ENCODE results near the gene RPL14.
"Not testable (repeated sequence)": the region's sequence is repeated elsewhere in the genome, so short reads cannot be mapped to it uniquely, and the experiment has no call there.

The RPL14 gene

GRCh38 chr3:40452876-40453730 is 4.0 kb upstream of the RPL14 start:
- Mint-ChIP-seq H3K36me3 (peaks cover 5% of the 10 kb centered on the region), H3K27me3 (no peaks in the 10 kb centered on the region), H3K27ac (peak overlapping the region; percentile 97), H3K9me3 (no peaks in the 10 kb centered on the region), H3K4me3 (peak overlapping the region; percentile 87), H3K4me1 (peaks cover 15% of the 10 kb centered on the region)
- DNase-seq (ENCODE audit: low spot score in 2 of 2) (peak; percentile 79 to 90), ATAC-seq (ENCODE audit: low read depth) (peak; percentile 86)

GRCh38 chr3:40453933-40454332 is 3.2 kb upstream of the RPL14 start:
- Mint-ChIP-seq H3K4me1 (peaks cover 16% of the 10 kb centered on the region), H3K9me3 (no peaks in the 10 kb centered on the region), H3K36me3 (peaks cover 5% of the 10 kb centered on the region), H3K4me3 (no peak overlapping the region), H3K27ac (peak overlapping the region; percentile 38), H3K27me3 (no peaks in the 10 kb centered on the region)
- DNase-seq (ENCODE audit: low spot score in 2 of 2) (no peak), ATAC-seq (ENCODE audit: low read depth) (no peak)

- no peak overlapping the region for H3K27ac Mint-ChIP-seq
- ATAC-seq (ENCODE audit: low read depth) (no peak), DNase-seq (ENCODE audit: low spot score in 2 of 2) (no peak)
- H3K4me3 Mint-ChIP-seq, result peak overlapping the region; percentile 94
- no peaks in the 10 kb centered on the region for H3K9me3 Mint-ChIP-seq
- peaks cover 15% of the 10 kb centered on the region for H3K4me1 Mint-ChIP-seq
- no peaks in the 10 kb centered on the region for H3K27me3 Mint-ChIP-seq
- H3K36me3 Mint-ChIP-seq, result peaks cover under 1% of the 10 kb centered on the region
Measured at GRCh38 chr3:40455328-40455727, 1.8 kb upstream of the RPL14 start.

DNA sequence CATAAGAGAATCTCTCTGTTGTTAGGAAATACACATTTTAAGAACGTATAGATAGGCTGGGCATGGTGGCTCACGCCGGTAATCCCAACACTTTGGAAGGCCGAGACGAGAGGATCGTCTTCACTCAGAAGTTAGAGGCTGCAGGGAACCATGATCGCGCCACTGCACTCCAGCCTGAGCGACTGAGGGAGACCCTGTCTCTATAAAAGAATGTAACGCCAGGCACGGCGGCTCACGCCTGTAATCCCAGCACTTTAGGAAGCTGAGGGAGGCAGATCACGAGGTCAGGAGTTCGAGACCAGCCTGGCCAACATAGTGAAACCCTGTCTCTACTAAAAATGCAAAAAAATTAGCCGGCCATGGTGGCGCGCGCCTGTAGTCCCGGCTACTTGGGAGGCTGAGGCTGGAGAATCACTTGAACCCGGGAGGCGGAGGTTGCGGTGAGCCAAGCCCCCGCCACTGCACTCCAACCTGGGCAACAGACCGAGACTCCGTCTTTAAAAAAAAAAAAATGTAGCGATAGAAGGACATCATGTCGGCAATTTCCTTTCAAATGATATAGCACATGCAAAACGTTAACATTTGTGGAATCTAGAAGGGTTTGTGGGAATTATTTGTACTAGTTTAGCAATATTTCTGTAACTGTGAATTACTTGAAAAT is 730 bp upstream of the RPL14 start:
- Mint-ChIP-seq H3K36me3 (peaks cover 3% of the 10 kb centered on the region), H3K27ac (peak overlapping the region; percentile 96), H3K4me1 (peaks cover 15% of the 10 kb centered on the region), H3K4me3 (peak overlapping the region; percentile 94), H3K27me3 (no peaks in the 10 kb centered on the region), H3K9me3 (no peaks in the 10 kb centered on the region)
- no peak for DNase-seq (ENCODE audit: low spot score in 2 of 2)
- ATAC-seq (ENCODE audit: low read depth), result no peak

GRCh38 chr3:40458473-40458872 is 1.3 kb downstream of the RPL14 start:
- ATAC-seq (ENCODE audit: low read depth), result no peak
- Mint-ChIP-seq H3K36me3 (peaks cover 10% of the 10 kb centered on the region), H3K27me3 (no peaks in the 10 kb centered on the region), H3K9me3 (no peaks in the 10 kb centered on the region), H3K4me3 (peak overlapping the region; percentile 94), H3K4me1 (peaks cover 9% of the 10 kb centered on the region), H3K27ac (peak overlapping the region; percentile 96)
- DNase-seq (ENCODE audit: low spot score in 2 of 2), result no peak

- Mint-ChIP-seq H3K36me3 (peaks cover 21% of the 10 kb centered on the region), H3K4me1 (peaks cover 14% of the 10 kb centered on the region)
- not testable (repeated sequence) for H3K4me3 Mint-ChIP-seq; DNase-seq (ENCODE audit: low spot score in 2 of 2); ATAC-seq (ENCODE audit: low read depth); H3K27me3 Mint-ChIP-seq; H3K9me3 Mint-ChIP-seq; H3K27ac Mint-ChIP-seq
Measured at GRCh38 chr3:40460481-40460880, 3.3 kb downstream of the RPL14 start.

GRCh38 chr3:40461161-40461560 is 4.0 kb downstream of the RPL14 start:
- peaks cover 21% of the 10 kb centered on the region for H3K36me3 Mint-ChIP-seq
- no peaks in the 10 kb centered on the region for H3K27me3 Mint-ChIP-seq
- ATAC-seq (ENCODE audit: low read depth) (no peak), DNase-seq (ENCODE audit: low spot score in 2 of 2) (no peak)
- H3K27ac Mint-ChIP-seq, result no peak overlapping the region
- H3K4me1 Mint-ChIP-seq, result peaks cover 14% of the 10 kb centered on the region
- no peak overlapping the region for H3K4me3 Mint-ChIP-seq
- no peaks in the 10 kb centered on the region for H3K9me3 Mint-ChIP-seq

- not testable (repeated sequence) for ATAC-seq (ENCODE audit: low read depth); H3K27me3 Mint-ChIP-seq; H3K9me3 Mint-ChIP-seq; DNase-seq (ENCODE audit: low spot score in 2 of 2); H3K27ac Mint-ChIP-seq; H3K4me3 Mint-ChIP-seq
- peaks cover 10% of the 10 kb centered on the region for H3K4me1 Mint-ChIP-seq
- peaks cover 25% of the 10 kb centered on the region for H3K36me3 Mint-ChIP-seq
Measured at GRCh38 chr3:40462838-40463237, 5.7 kb downstream of the RPL14 start.

- Mint-ChIP-seq H3K9me3 (no peaks in the 10 kb centered on the region), H3K4me1 (peaks cover 8% of the 10 kb centered on the region), H3K36me3 (peaks cover 25% of the 10 kb centered on the region), H3K27me3 (no peaks in the 10 kb centered on the region), H3K4me3 (no peak overlapping the region), H3K27ac (no peak overlapping the region)
- ATAC-seq (ENCODE audit: low read depth) (no peak), DNase-seq (ENCODE audit: low spot score in 2 of 2) (no peak)
Measured at GRCh38 chr3:40463579-40463978, 6.4 kb downstream of the RPL14 start.

GRCh38 chr3:40464339-40465110 is 7.4 kb downstream of the RPL14 start:
- peak overlapping the region; percentile 69 for H3K27ac Mint-ChIP-seq
- no peaks in the 10 kb centered on the region for H3K27me3 Mint-ChIP-seq
- H3K4me1 Mint-ChIP-seq, result peaks cover 8% of the 10 kb centered on the region
- H3K9me3 Mint-ChIP-seq, result no peaks in the 10 kb centered on the region
- H3K4me3 Mint-ChIP-seq, result no peak overlapping the region
- H3K36me3 Mint-ChIP-seq, result peaks cover 25% of the 10 kb centered on the region
- no peak for ATAC-seq (ENCODE audit: low read depth)
- no peak for DNase-seq (ENCODE audit: low spot score in 2 of 2)

- H3K9me3 Mint-ChIP-seq, result no peaks in the 10 kb centered on the region
- peaks cover 25% of the 10 kb centered on the region for H3K36me3 Mint-ChIP-seq
- no peak for DNase-seq (ENCODE audit: low spot score in 2 of 2)
- peak overlapping the region; percentile 35 for H3K27ac Mint-ChIP-seq
- no peak overlapping the region for H3K4me3 Mint-ChIP-seq
- no peaks in the 10 kb centered on the region for H3K27me3 Mint-ChIP-seq
- no peak for ATAC-seq (ENCODE audit: low read depth)
- H3K4me1 Mint-ChIP-seq, result peaks cover 8% of the 10 kb centered on the region
Measured at GRCh38 chr3:40465111-40465407, 7.9 kb downstream of the RPL14 start.

DNA sequence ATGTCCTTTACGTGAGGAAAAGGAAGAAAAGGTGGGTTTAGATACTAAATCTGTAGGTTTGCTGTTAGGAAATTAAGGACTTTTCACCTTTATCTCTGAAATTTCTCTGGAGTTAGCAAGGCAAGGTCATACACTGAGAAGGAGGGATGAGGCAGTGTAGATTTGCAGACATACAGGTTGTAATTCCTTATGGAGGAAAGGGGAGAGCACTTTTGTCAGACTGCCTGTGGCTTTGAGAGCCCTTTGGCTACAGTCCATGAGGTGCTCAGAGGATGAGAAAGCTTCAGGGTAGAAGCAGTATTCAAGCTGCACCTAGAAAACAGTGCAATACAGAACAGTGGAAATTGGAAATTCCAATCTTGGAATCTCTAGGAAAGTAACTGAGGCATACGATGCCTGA is 8.3 kb downstream of the RPL14 start:
- ATAC-seq (ENCODE audit: low read depth), result no peak
- peak overlapping the region; percentile 35 for H3K27ac Mint-ChIP-seq
- H3K4me1 Mint-ChIP-seq, result peaks cover 8% of the 10 kb centered on the region
- H3K9me3 Mint-ChIP-seq, result no peaks in the 10 kb centered on the region
- H3K36me3 Mint-ChIP-seq, result peaks cover 25% of the 10 kb centered on the region
- H3K4me3 Mint-ChIP-seq, result no peak overlapping the region
- no peak for DNase-seq (ENCODE audit: low spot score in 2 of 2)
- no peaks in the 10 kb centered on the region for H3K27me3 Mint-ChIP-seq

DNA sequence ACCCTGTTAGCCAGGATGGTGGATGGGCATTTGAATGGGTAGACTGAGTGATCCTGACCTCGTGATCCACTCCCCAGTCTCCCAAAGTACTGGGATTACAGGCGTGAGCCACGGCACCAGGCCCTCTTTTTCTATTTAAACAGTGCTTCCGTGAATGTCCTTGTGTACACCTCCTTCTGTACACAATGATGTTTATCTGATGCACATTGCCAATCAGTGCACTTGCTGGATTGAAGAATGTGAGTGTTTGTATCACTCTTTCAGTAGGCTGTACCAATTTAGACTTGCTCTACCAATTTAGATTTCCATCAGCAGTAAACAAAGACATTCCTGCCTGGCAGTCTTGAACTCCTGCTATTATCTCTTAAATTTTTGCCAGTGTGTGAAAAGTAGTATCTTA is 10.9 kb downstream of the RPL14 start:
- Mint-ChIP-seq H3K9me3 (no peaks in the 10 kb centered on the region), H3K4me1 (peaks cover 8% of the 10 kb centered on the region), H3K27ac (no peak overlapping the region), H3K36me3 (peaks cover 18% of the 10 kb centered on the region), H3K27me3 (no peaks in the 10 kb centered on the region), H3K4me3 (no peak overlapping the region)
- DNase-seq (ENCODE audit: low spot score in 2 of 2), result no peak
- no peak for ATAC-seq (ENCODE audit: low read depth)

DNA sequence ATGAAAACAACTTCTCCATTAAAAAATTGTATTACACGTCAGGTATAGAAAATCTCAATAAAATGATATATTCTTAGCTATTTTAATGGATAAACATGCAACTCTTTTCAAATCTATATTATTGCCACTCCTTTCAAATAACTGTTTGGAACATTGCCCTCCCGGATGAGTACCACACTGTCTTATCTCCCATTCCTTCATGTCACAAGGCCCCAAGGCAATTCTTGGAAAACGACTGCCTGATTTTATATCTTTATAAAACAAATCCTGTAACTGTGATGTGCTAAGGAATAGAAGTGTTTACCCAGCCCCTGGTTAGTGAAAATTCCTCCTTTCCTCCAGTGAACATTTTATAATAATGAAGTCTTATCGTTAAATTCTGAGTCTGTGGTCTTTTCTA is 13.6 kb downstream of the RPL14 start:
- Mint-ChIP-seq H3K36me3 (peaks cover 4% of the 10 kb centered on the region), H3K9me3 (no peaks in the 10 kb centered on the region)

More for the DNA sequence above, 13.6 kb downstream of the RPL14 start:
- H3K4me1 Mint-ChIP-seq, result no peaks in the 10 kb centered on the region
- ATAC-seq (ENCODE audit: low read depth) (no peak), DNase-seq (ENCODE audit: low spot score in 2 of 2) (no peak)
- H3K27me3 Mint-ChIP-seq, result no peaks in the 10 kb centered on the region
- H3K4me3 Mint-ChIP-seq, result no peak overlapping the region
- no peak overlapping the region for H3K27ac Mint-ChIP-seq
